HCT116 (cell line): ENCODE measurements around the gene SH3BGRL3. TPM values are rescaled to one million over a fixed set of nuclear protein-coding genes. Genes with fewer than 3 reads are reported as not detected.

Experiments
- ATAC-seq: fragments of 200-7000 bp; cut with Tn5 transposase; 2 replicates; pipeline ENCODE4 v1.9.1; 2020; ENCODE audit warnings: mild to moderate bottlenecking, moderate library complexity
- BruUV-seq: library from RNA; stranded (reverse); fragments of 400-500 nt; replicated peaks from 2 replicates; lab custom pipeline; 2021; lab: Mats Ljungman, UMichigan
- CTCF ChIA-PET: fragments of 300-600 bp; sonication (Branson Sonifier 250); formaldehyde crosslinking; loops from one replicate; lab custom pipeline; 2021; ENCODE audit warnings: antibody characterized with exemption; lab: Charles Lee
- POLR2A ChIA-PET: fragments of 300-600, 350-600 bp; sonication (Branson Sonifier 250); formaldehyde crosslinking; loops from one replicate; lab custom pipeline; 2021; ENCODE audit warnings: antibody characterized with exemption; lab: Charles Lee
- RAD21 ChIA-PET, 2 experiments: fragments of 300-600 bp; sonication (Branson Sonifier 250); formaldehyde crosslinking; loops; one replicate each; lab custom pipeline; 2023; ENCODE audit warnings: low total read pairs in 2 of 2; ENCODE audit not compliant: uncharacterized antibody in 2 of 2, unreplicated experiment in 2 of 2, low non-redundant PET in 1 of 2; lab: Charles Lee
- DNase-seq: peaks from one replicate; pipeline ENCODE4 v3.0.0-alpha.2; 2010; ENCODE audit warnings: low read depth, low spot score
- H2AFZ ChIP-seq: fragments of 200-600 bp; shearing (Covaris generic), sonication (generic); 2 replicates; pipeline ENCODE4 v1.6.1; 2017; ENCODE audit warnings: low read depth, mixed run types, mixed read lengths, antibody characterized with exemption, low read length; ENCODE audit not compliant: poor library complexity, severe bottlenecking
- H3K27ac ChIP-seq: 2 replicates; pipeline ENCODE4 v1.5.1; 2012; ENCODE audit warnings: low read depth, low read length
- H3K27me3 ChIP-seq: fragments of 200-600 bp; sonication (generic); 2 replicates; pipeline ENCODE4 v1.6.1; 2016; ENCODE audit warnings: mixed run types, low read length, mixed read lengths; ENCODE audit not compliant: insufficient read depth
- H3K36me3 ChIP-seq, 2 experiments: fragments of 200-500 bp in 1 of 2; fragments of 200-600 bp in 1 of 2; sonication (Bioruptor generic) in 1 of 2; sonication (generic) in 1 of 2; 2 replicates each; pipeline versions ENCODE4 v1.5.1 to v1.6.1; 2014 to 2016; ENCODE audit warnings: low read length in 2 of 2, inconsistent platforms in 1 of 2, mixed read lengths in 1 of 2, mixed run types in 1 of 2; ENCODE audit not compliant: insufficient read depth in 2 of 2, control insufficient read depth in 1 of 2
- H3K4me1 ChIP-seq, 2 experiments: fragments of 200-600 bp in 1 of 2; sonication (generic) in 1 of 2; 2 replicates each; pipeline versions ENCODE4 v1.5.1 to v1.6.1; 2012 to 2017; ENCODE audit warnings: low read length in 2 of 2, inconsistent platforms in 1 of 2, mild to moderate bottlenecking in 1 of 2, mixed read lengths in 1 of 2, mixed run types in 1 of 2, moderate library complexity in 1 of 2; ENCODE audit not compliant: insufficient read depth in 2 of 2, control insufficient read depth in 1 of 2
- H3K4me2 ChIP-seq: fragments of 200-600 bp; sonication (generic); 2 replicates; pipeline ENCODE4 v1.6.1; 2017; ENCODE audit warnings: mixed run types, low read length, mixed read lengths
- H3K4me3 ChIP-seq, 2 experiments: fragments of 200-600 bp in 1 of 2; sonication (generic) in 1 of 2; replicated peaks in 1 of 2; 2 replicates each; pipeline ENCODE4 v1.5.1; 2011 to 2016; ENCODE audit warnings: low read length in 2 of 2, control low read depth in 1 of 2, low read depth in 1 of 2, mild to moderate bottlenecking in 1 of 2, mixed read lengths in 1 of 2, mixed run types in 1 of 2
- H3K79me2 ChIP-seq: fragments of 200-600 bp; sonication (generic); 2 replicates; pipeline ENCODE4 v1.6.1; 2017; ENCODE audit warnings: mild to moderate bottlenecking, mixed run types, low read length, moderate library complexity, mixed read lengths; ENCODE audit not compliant: insufficient read depth
- H3K9ac ChIP-seq: fragments of 200-600 bp; sonication (generic); 2 replicates; pipeline ENCODE4 v1.6.1; 2016; ENCODE audit warnings: low read length, mixed read lengths
- H3K9me2 ChIP-seq: fragments of 200-600 bp; sonication (generic), shearing (Covaris generic); 2 replicates; pipeline ENCODE4 v1.6.1; 2017; ENCODE audit warnings: mixed run types, mild to moderate bottlenecking, moderate library complexity; ENCODE audit not compliant: insufficient read depth
- H3K9me3 ChIP-seq, 2 experiments: fragments of 200-500 bp in 1 of 2; fragments of 200-600 bp in 1 of 2; sonication (Bioruptor generic) in 1 of 2; sonication (generic) in 1 of 2; 2 replicates each; pipeline ENCODE4 v1.6.1; 2014 to 2017; ENCODE audit warnings: low read length in 2 of 2, mixed read lengths in 2 of 2, inconsistent platforms in 1 of 2, low read depth in 1 of 2, mild to moderate bottlenecking in 1 of 2, mixed run types in 1 of 2, moderate library complexity in 1 of 2; ENCODE audit not compliant: control insufficient read depth in 1 of 2, insufficient read depth in 1 of 2
- H4K20me1 ChIP-seq: fragments of 200-600 bp; sonication (generic), shearing (Covaris generic); 2 replicates; pipeline ENCODE4 v1.6.1; 2017; ENCODE audit warnings: mixed run types, mild to moderate bottlenecking, moderate library complexity; ENCODE audit not compliant: insufficient read depth
- CTCF ChIP-seq, 3 experiments: fragments of 200-600 bp in 1 of 3; sonication (generic) in 1 of 3; IDR thresholded peaks in 2 of 3; conservative IDR thresholded peaks in 1 of 3; 2 replicates each; pipeline ENCODE4 v1.5.1; 2012 to 2017; ENCODE audit warnings: low read depth in 2 of 3, low read length in 2 of 3, antibody characterized with exemption in 1 of 3, borderline replicate concordance in 1 of 3, control low read depth in 1 of 3, mild to moderate bottlenecking in 1 of 3, mixed read lengths in 1 of 3, mixed run types in 1 of 3, moderate library complexity in 1 of 3; ENCODE audit not compliant: insufficient read depth in 1 of 3
- RAD21 ChIP-seq: IDR thresholded peaks from 2 replicates; pipeline ENCODE4 v1.6.1; 2012; ENCODE audit warnings: low read depth, mild to moderate bottlenecking
- TCF7L2 ChIP-seq: IDR thresholded peaks from 2 replicates; pipeline ENCODE4 v1.7.0; 2011; ENCODE audit warnings: borderline replicate concordance, inconsistent platforms; ENCODE audit not compliant: insufficient read depth, insufficient read length; ENCODE audit errors: extremely low read depth
- YY1 ChIP-seq: IDR thresholded peaks from 2 replicates; pipeline ENCODE4 v1.6.1; 2011; ENCODE audit warnings: low read length, low read depth, moderate library complexity, mild to moderate bottlenecking; ENCODE audit not compliant: insufficient replicate concordance; ENCODE audit errors: extremely low read depth
- ZBTB33 ChIP-seq: IDR thresholded peaks from 2 replicates; pipeline ENCODE4 v1.6.1; 2011; ENCODE audit warnings: mild to moderate bottlenecking, low read length, moderate library complexity; ENCODE audit not compliant: insufficient replicate concordance; ENCODE audit errors: extremely low read depth
- intact Hi-C: fragments of 100-400 bp; cut with micrococcal nuclease; formaldehyde crosslinking; loops from 2 replicates; pipeline ENCODE4 v1.10.0; 2022
- total RNA-seq: library from RNA; stranded (reverse); gene quantifications from one replicate; pipeline ENCODE4 v1.2.1, GENCODE V29; 2021; ENCODE audit not compliant: unreplicated experiment

The SH3BGRL3 gene
- total RNA-seq, 1 experiment from 2014 or later, result 112 TPM

- Histone ChIP-seq H3K27me3 (no peaks in the 10 kb centered on the region), H3K27ac (no peak overlapping the region), H3K9me3 (no peaks in the 10 kb centered on the region), H3K4me3 (no peak overlapping the region), H3K9me2 (no peaks in the 10 kb centered on the region), H3K79me2 (no peaks in the 10 kb centered on the region), H3K4me2 (peak overlapping the region; percentile 49; the same call in 1 of the 2 replicates), H3K9ac (peak overlapping the region; percentile 35; the same call in 1 of the 2 replicates), H4K20me1 (no peaks in the 10 kb centered on the region), H3K4me1 (peaks cover 5 to 16% of the 10 kb centered on the region in 2 experiments; a peak in 3 of 4 replicates), H3K36me3 (peaks cover 0 to 10% of the 10 kb centered on the region in 2 experiments; a peak in 2 of 4 replicates), H2AFZ (no peak overlapping the region)
- no peak for TF ChIP-seq TCF7L2
- TF ChIP-seq ZBTB33, result peak; percentile 32
- TF ChIP-seq CTCF (IDR thresholded peaks at IDR 0.05 in 2 of 3, conservative IDR thresholded peaks at IDR 0.05 in 1 of 3; ENCODE audit: borderline replicate concordance in 1 of 3, insufficient read depth in 1 of 3, low read depth in 2 of 3, low read length in 2 of 3), result peak; percentile 83 to 93 (median 92)
- peak; percentile 97 for TF ChIP-seq RAD21
- peak; percentile 16 for TF ChIP-seq YY1
- CTCF ChIA-PET, result interaction anchor here (0.7 to 4.4 kb wide), 9 partner anchors 11 to 176 kb away, joined by 3 to 47 read pairs (median 8); partner anchors contain the start of genes SH3BGRL3 and ZNF593
- intact Hi-C loops, result loop anchor here (1.0 to 5.0 kb wide), 6 partner anchors 36 to 285 kb away; partner anchors contain the start of genes C1orf232 and ZNF593
- DNase-seq (peak; percentile 54), ATAC-seq (peak; percentile 97)
- RAD21 ChIA-PET, result interaction anchor here (0.6 to 1.3 kb wide), 4 partner anchors 36 to 176 kb away, joined by 3 to 4 read pairs (median 4); no protein-coding TSS in a partner anchor
- BruUV-seq, result no TSS peak
- POLR2A ChIA-PET, result no interaction called here
Measured at GRCh38 chr1:26321315-26322041, 41.6 kb downstream of the SH3BGRL3 start.
